Epithelial cell of proximal tubule (primary cell): ENCODE data around the gene PDCD1LG2. TPM values are rescaled to one million over a fixed set of nuclear protein-coding genes. Genes with fewer than 3 reads are reported as not detected.

ENCODE experiments used
- DNase-seq: peaks from one replicate; pipeline ENCODE4 v3.0.0-alpha.2; 2011; ENCODE audit warnings: low read depth
- H3K4me3 ChIP-seq: 2 replicates; pipeline ENCODE4 v1.5.1; 2011; ENCODE audit warnings: low read depth, mild to moderate bottlenecking, low read length
- CTCF ChIP-seq: conservative IDR thresholded peaks from 2 replicates; pipeline ENCODE4 v1.5.1; 2012; ENCODE audit warnings: low read depth, mild to moderate bottlenecking, low read length
- total RNA-seq: library from RNA; depleted of rRNA; stranded (reverse); fragments of >200 nt; gene quantifications from 2 replicates; pipeline ENCODE4 v1.2.3, GENCODE V29; 2015

Gene PDCD1LG2
- total RNA-seq, 1 donor from 2014 or later = 2.7 TPM

DNA sequence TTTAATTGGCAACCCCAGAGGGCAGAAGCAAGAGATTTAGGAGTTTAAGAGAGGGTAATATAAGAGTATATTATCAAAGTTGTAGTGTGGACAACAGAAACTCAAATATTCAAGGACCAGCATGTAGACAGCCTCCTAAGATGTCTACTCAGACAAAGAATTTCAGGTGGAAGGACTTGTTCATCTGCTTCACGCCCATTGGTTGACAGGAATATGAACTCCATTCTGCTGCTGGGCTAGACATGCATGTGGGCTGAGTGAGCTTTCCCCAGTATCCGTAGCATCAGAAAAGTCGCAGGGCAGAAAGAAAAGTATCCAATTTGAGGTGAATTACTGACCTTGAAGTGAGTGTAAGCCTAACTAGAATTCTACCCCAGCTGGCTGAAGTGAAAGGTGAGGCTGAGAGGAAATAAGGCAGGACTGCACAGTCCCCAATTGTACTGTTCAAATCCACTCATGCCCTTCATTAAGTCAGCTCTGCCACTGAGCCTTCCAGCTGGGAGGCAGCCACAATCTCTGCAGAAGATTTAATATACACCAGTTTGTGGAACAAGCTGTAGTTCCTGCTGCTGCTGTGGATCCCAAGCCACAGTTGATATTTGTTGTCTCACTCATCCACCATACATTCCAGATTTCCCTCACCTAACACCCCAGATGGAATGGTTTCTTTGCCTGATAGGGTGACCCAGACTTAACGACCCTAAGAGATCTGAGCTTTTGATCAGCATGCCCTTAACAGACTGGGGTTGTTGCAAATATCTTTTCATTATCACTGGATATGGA lies 41.2 kb downstream of the PDCD1LG2 start:
- no peak overlapping the region for H3K4me3 ChIP-seq
- no peak for DNase-seq
- TF ChIP-seq CTCF = no peak

DNA sequence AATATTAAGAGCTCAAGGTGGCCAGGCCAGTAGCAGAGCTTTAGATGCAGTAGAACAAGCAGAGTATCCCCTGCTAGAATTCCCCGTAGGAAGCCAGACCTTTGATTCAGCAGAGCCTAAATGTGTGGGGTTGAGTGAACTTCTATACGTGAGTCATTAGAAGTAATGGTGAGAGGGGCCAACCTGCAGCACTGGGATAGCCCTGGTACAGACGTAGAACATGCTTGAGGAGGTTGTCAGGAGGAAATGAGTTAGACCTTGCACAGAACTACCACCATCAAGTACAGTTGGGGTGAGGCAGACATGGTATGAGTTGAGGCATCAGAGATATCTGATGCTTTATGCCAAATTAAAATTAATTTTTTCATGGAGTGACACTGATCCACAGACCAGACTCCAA lies 42.0 kb downstream of the PDCD1LG2 start:
- TF ChIP-seq CTCF = no peak
- no peak overlapping the region for H3K4me3 ChIP-seq
- DNase-seq = no peak

DNA sequence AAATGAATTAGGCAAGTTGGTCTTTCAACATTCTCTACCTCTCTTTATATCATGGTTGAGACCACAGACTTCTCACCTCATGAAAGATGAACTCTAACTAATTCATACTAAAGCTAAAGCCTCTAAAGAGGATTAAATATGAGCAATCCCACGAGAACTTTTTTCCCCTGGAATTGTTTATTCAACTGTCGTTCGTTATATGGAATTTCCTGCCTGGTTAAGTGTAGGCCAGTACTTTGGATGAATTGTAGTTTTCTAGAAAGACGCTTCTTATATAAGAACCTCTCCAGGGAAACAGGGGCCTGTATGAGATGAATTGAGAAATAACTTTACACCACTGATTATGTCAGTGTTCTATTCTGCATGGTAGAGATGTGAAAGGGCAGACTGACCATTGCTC lies 42.9 kb downstream of the PDCD1LG2 start:
- no peak overlapping the region for H3K4me3 ChIP-seq
- TF ChIP-seq CTCF = no peak
- DNase-seq = no peak

GRCh38 chr9:5554254-5554653 lies 43.9 kb downstream of the PDCD1LG2 start:
- no peak for TF ChIP-seq CTCF
- DNase-seq = no peak
- H3K4me3 ChIP-seq = no peak overlapping the region

- TF ChIP-seq CTCF = no peak
- H3K4me3 ChIP-seq = no peak overlapping the region
- DNase-seq = no peak
Observed at GRCh38 chr9:5556101-5556705, 45.9 kb downstream of the PDCD1LG2 start.

- TF ChIP-seq CTCF = no peak
- DNase-seq = no peak
- no peak overlapping the region for H3K4me3 ChIP-seq
Observed at GRCh38 chr9:5557606-5558587, 47.6 kb downstream of the PDCD1LG2 start.
